Mucosa of rectum (tissue), 2 donors: ENCODE data around the gene SEMA3G.

Experiments used
- H3K27ac ChIP-seq, 2 donors: one replicate each; pipeline ENCODE4 v1.7.0; 2013; ENCODE audit warnings: inconsistent platforms in 2 of 2, low read depth in 2 of 2, low read length in 2 of 2
- H3K27me3 ChIP-seq, 2 donors: one replicate each; pipeline ENCODE4 v1.7.0; 2013; ENCODE audit warnings: low read length in 2 of 2; ENCODE audit not compliant: control insufficient read depth in 2 of 2, insufficient read depth in 2 of 2
- H3K36me3 ChIP-seq, 2 donors: one replicate each; pipeline ENCODE4 v1.7.0; 2013; ENCODE audit warnings: low read length in 2 of 2; ENCODE audit not compliant: control insufficient read depth in 2 of 2, insufficient read depth in 2 of 2
- H3K4me1 ChIP-seq, 2 donors: one replicate each; pipeline ENCODE4 v1.7.0; 2013; ENCODE audit warnings: low read length in 2 of 2, mild to moderate bottlenecking in 1 of 2; ENCODE audit not compliant: control insufficient read depth in 2 of 2, insufficient read depth in 2 of 2
- H3K4me3 ChIP-seq, 2 donors: one replicate each; pipeline ENCODE4 v1.7.0; 2013; ENCODE audit warnings: low read length in 2 of 2
- H3K9ac ChIP-seq, 2 donors: one replicate each; pipeline ENCODE4 v1.7.0; 2013; ENCODE audit warnings: low read length in 2 of 2, low read depth in 1 of 2, mild to moderate bottlenecking in 1 of 2
- H3K9me3 ChIP-seq, 2 donors: one replicate each; pipeline ENCODE4 v1.7.0; 2013; ENCODE audit warnings: low read length in 2 of 2; ENCODE audit not compliant: control insufficient read depth in 2 of 2
- donor health status: healthy.
- donor health status: Normal muscosa, but diverticular disease.

Gene SEMA3G

GRCh38 chr3:52444860-52445793 is at the start of gene SEMA3G:
SEMA3G (minus strand) TSS chr3:52445103; CDS start chr3:52445027, 76 bp downstream.
- H3K9me3 ChIP-seq: no peaks in the 10 kb centered on the region
- H3K4me3 ChIP-seq: peak within 1 kb of the TSS in 1 of 2 donors; percentile 7
- no peak within 1 kb of the TSS for H3K27ac ChIP-seq
- H3K9ac ChIP-seq: no peak within 1 kb of the TSS
- peaks cover 2 to 4% of the 10 kb centered on the region in 2 donors for H3K4me1 ChIP-seq
- H3K36me3 ChIP-seq: no peaks in the 10 kb centered on the region
- no peaks in the 10 kb centered on the region for H3K27me3 ChIP-seq

- peaks cover 31 to 38% of the 10 kb centered on the region in 2 donors for H3K36me3 ChIP-seq
- no peaks in the 10 kb centered on the region for H3K9me3 ChIP-seq
- no peaks in the 10 kb centered on the region for H3K27me3 ChIP-seq
- peak overlapping the region in 1 of 2 donors; percentile 63 for H3K27ac ChIP-seq
- no peak overlapping the region for H3K9ac ChIP-seq
- peaks cover 0 to 2% of the 10 kb centered on the region in 2 donors for H3K4me1 ChIP-seq
- H3K4me3 ChIP-seq: no peak overlapping the region
Observed at GRCh38 chr3:52494445-52494844, 49.5 kb upstream of the SEMA3G start.

- no peak overlapping the region for H3K4me3 ChIP-seq
- H3K27ac ChIP-seq: peak overlapping the region in 1 of 2 donors; percentile 63
- H3K4me1 ChIP-seq: peaks cover 0 to 2% of the 10 kb centered on the region in 2 donors
- H3K9ac ChIP-seq: no peak overlapping the region
- H3K27me3 ChIP-seq: no peaks in the 10 kb centered on the region
- H3K36me3 ChIP-seq: peaks cover 36 to 47% of the 10 kb centered on the region in 2 donors
- no peaks in the 10 kb centered on the region for H3K9me3 ChIP-seq
Observed at GRCh38 chr3:52493232-52494017, 48.5 kb upstream of the SEMA3G start.

- Histone ChIP-seq H3K4me1 (no peaks in the 10 kb centered on the region), H3K36me3 (peaks cover 49 to 58% of the 10 kb centered on the region in 2 donors), H3K9me3 (no peaks in the 10 kb centered on the region), H3K4me3 (no peak overlapping the region), H3K9ac (no peak overlapping the region), H3K27ac (no peak overlapping the region), H3K27me3 (no peaks in the 10 kb centered on the region)
Observed at GRCh38 chr3:52492059-52492458, 47.2 kb upstream of the SEMA3G start.

GRCh38 chr3:52490939-52491526 is 46.1 kb upstream of the SEMA3G start:
- Histone ChIP-seq H3K9ac (no peak overlapping the region), H3K27ac (peak overlapping the region; percentile 28 to 56), H3K36me3 (peaks cover 55 to 68% of the 10 kb centered on the region in 2 donors), H3K4me1 (no peaks in the 10 kb centered on the region), H3K27me3 (no peaks in the 10 kb centered on the region), H3K4me3 (no peak overlapping the region), H3K9me3 (no peaks in the 10 kb centered on the region)

GRCh38 chr3:52490035-52490938 is 45.4 kb upstream of the SEMA3G start:
- Histone ChIP-seq H3K27ac (peak overlapping the region in 1 of 2 donors; percentile 16), H3K4me1 (no peaks in the 10 kb centered on the region), H3K9me3 (no peaks in the 10 kb centered on the region), H3K9ac (no peak overlapping the region), H3K27me3 (no peaks in the 10 kb centered on the region), H3K36me3 (peaks cover 55 to 69% of the 10 kb centered on the region in 2 donors), H3K4me3 (no peak overlapping the region)

- Histone ChIP-seq H3K27me3 (no peaks in the 10 kb centered on the region), H3K36me3 (peaks cover 58 to 77% of the 10 kb centered on the region in 2 donors), H3K4me1 (no peaks in the 10 kb centered on the region), H3K9ac (no peak overlapping the region), H3K4me3 (no peak overlapping the region), H3K27ac (no peak overlapping the region), H3K9me3 (no peaks in the 10 kb centered on the region)
Observed at GRCh38 chr3:52489453-52489852, 44.5 kb upstream of the SEMA3G start.

GRCh38 chr3:52488746-52489145 is 43.8 kb upstream of the SEMA3G start:
- Histone ChIP-seq H3K36me3 (peaks cover 58 to 77% of the 10 kb centered on the region in 2 donors), H3K4me3 (no peak overlapping the region), H3K9me3 (no peaks in the 10 kb centered on the region), H3K9ac (no peak overlapping the region), H3K27ac (no peak overlapping the region), H3K4me1 (no peaks in the 10 kb centered on the region), H3K27me3 (no peaks in the 10 kb centered on the region)
